GM19351 (cell line): Measurements from ENCODE around the gene LRRC61.
A peak's percentile ranks its signal among the peaks of the same experiment; 100 is the strongest.
"Not testable (repeated sequence)": the region's sequence is repeated elsewhere in the genome, so short reads cannot be mapped to it uniquely, and the experiment has no call there.

ENCODE experiments used
- ATAC-seq: cut with Tn5 transposase; IDR thresholded peaks from one replicate; pipeline ENCODE4 v1.9.1; 2021; ENCODE audit warnings: mild to moderate bottlenecking, moderate library complexity; ENCODE audit not compliant: unreplicated experiment

The LRRC61 gene

GRCh38 chr7:150322833-150323681 lies at the start of gene LRRC61, which contains the start of gene ACTR3C:
TSS of gene LRRC61 (plus strand) at chr7:150323355. CDS start at chr7:150336862, 13,507 bp downstream.
TSS of gene ACTR3C (minus strand) at chr7:150323545. CDS start at chr7:150295296, 28,249 bp downstream.
- ATAC-seq, result peak; percentile 57

- peak; percentile 67 for ATAC-seq
These were observed 46.9 kb upstream of the LRRC61 start for GRCh38 chr7:150276132-150276695.

GRCh38 chr7:150278383-150278782 lies 44.8 kb upstream of the LRRC61 start:
- not testable (repeated sequence) for ATAC-seq

- ATAC-seq, result not testable (repeated sequence)
These were observed 41.3 kb upstream of the LRRC61 start for GRCh38 chr7:150281681-150282403.

- not testable (repeated sequence) for ATAC-seq
These were observed 40.0 kb upstream of the LRRC61 start for GRCh38 chr7:150283111-150283510.

- ATAC-seq, result not testable (repeated sequence)
These were observed 39.5 kb upstream of the LRRC61 start for GRCh38 chr7:150283608-150284007.

GRCh38 chr7:150285849-150286754 lies 37.1 kb upstream of the LRRC61 start:
- peak; percentile 60 for ATAC-seq

GRCh38 chr7:150287815-150288214 lies 35.3 kb upstream of the LRRC61 start:
- not testable (repeated sequence) for ATAC-seq

GRCh38 chr7:150288816-150289215 lies 34.3 kb upstream of the LRRC61 start:
- ATAC-seq, result not testable (repeated sequence)

GRCh38 chr7:150290317-150290716 lies 32.8 kb upstream of the LRRC61 start:
- ATAC-seq, result not testable (repeated sequence)

GRCh38 chr7:150295027-150295426 lies 28.1 kb upstream of the LRRC61 start:
- ATAC-seq, result not testable (repeated sequence)

GRCh38 chr7:150295614-150296013 lies 27.5 kb upstream of the LRRC61 start:
- ATAC-seq, result not testable (repeated sequence)

- ATAC-seq, result not testable (repeated sequence)
These were observed 26.4 kb upstream of the LRRC61 start for GRCh38 chr7:150296802-150297201.

- ATAC-seq, result not testable (repeated sequence)
These were observed 25.2 kb upstream of the LRRC61 start for GRCh38 chr7:150297978-150298377.

GRCh38 chr7:150302908-150303310 lies 20.2 kb upstream of the LRRC61 start:
- ATAC-seq, result not testable (repeated sequence)

- ATAC-seq, result not testable (repeated sequence)
These were observed 18.5 kb upstream of the LRRC61 start for GRCh38 chr7:150304499-150305258.

- ATAC-seq, result not testable (repeated sequence)
These were observed 17.8 kb upstream of the LRRC61 start for GRCh38 chr7:150305259-150305902.

- not testable (repeated sequence) for ATAC-seq
These were observed 17.3 kb upstream of the LRRC61 start for GRCh38 chr7:150305903-150306284.

GRCh38 chr7:150306377-150306776 lies 16.8 kb upstream of the LRRC61 start:
- ATAC-seq, result not testable (repeated sequence)
